ENCODE measurements around the gene PCDH9.
"Not testable (repeated sequence)": the region's sequence is repeated elsewhere in the genome, so short reads cannot be mapped to it uniquely, and the experiment has no call there.

The PCDH9 gene

DNA sequence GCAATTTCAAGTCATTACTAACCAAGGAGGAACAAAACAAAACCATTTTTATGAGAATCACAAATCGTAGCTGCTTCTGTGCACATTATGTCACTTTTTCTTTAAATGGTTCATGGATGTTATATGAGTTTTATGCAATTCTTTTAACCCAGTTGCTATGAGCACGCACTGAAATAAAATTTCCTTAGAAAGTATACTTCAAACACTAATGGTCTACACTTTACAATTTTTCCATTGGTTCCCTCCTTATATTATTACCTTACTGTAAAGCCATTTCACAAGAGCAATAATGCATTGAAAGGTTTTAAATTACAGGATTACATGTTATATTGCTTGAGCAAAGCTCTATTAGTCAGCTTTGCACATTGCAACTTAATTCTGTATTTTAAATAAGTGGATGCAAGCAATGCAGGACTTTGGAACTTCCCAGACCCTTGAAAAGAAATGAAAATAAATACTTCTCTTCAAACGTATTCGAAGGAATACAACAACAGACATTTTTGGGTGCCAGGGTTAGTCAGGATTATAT is 318.7 kb downstream of the PCDH9 start:
- Mint-ChIP-seq H3K27ac (no peak overlapping the region), H3K4me1 (no peaks in the 10 kb centered on the region), H3K4me3 (no peak overlapping the region), H3K9me3 (no peaks in the 10 kb centered on the region), H3K27me3 (no peaks in the 10 kb centered on the region), H3K36me3 (no peaks in the 10 kb centered on the region)
- no peak for ATAC-seq

DNA sequence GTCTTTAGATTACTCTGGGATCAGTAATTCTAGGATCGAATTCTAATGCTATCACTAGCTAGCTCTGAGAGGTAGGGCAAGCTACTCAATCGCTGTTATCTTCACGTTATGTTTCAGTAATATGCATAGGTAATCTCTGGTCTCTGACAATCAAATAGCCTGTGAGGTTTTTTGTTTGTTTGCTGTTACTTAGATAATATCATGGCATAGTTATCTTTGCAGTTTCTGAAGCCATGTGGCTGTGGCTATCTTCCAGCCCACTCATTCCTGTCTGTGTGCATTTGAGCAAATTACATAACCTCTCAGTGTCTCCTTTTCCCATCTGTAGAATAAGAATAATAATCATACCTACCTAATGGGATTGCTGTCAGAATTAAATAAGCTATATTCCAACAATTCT is 330.2 kb downstream of the PCDH9 start:
- Mint-ChIP-seq H3K27ac (no peak overlapping the region), H3K4me1 (no peaks in the 10 kb centered on the region), H3K4me3 (no peak overlapping the region), H3K27me3 (no peaks in the 10 kb centered on the region), H3K9me3 (no peaks in the 10 kb centered on the region), H3K36me3 (no peaks in the 10 kb centered on the region)
- ATAC-seq: no peak

DNA sequence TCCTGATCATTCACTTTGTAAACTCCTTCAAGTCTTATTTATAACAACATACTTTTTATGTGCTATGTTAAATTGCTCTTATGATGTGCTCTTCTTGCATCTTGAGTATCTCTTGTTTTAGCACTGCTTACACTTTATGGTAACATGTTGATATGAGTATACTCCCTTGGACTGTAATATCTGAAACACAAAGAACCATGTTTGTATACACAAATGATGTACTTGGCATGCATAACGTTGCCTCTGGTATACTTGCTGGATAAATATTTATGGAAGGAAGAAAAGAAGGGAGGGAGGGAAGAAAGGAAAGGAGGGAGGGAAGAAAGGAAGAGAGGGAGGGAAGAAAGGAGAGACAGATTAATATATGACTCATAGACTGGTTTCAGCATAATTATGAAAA is 333.2 kb downstream of the PCDH9 start:
- H3K4me3 Mint-ChIP-seq: no peak overlapping the region
- no peak overlapping the region for H3K27ac Mint-ChIP-seq
- no peaks in the 10 kb centered on the region for H3K9me3 Mint-ChIP-seq
- ATAC-seq: no peak
- H3K4me1 Mint-ChIP-seq: no peaks in the 10 kb centered on the region
- no peaks in the 10 kb centered on the region for H3K36me3 Mint-ChIP-seq
- H3K27me3 Mint-ChIP-seq: no peaks in the 10 kb centered on the region

DNA sequence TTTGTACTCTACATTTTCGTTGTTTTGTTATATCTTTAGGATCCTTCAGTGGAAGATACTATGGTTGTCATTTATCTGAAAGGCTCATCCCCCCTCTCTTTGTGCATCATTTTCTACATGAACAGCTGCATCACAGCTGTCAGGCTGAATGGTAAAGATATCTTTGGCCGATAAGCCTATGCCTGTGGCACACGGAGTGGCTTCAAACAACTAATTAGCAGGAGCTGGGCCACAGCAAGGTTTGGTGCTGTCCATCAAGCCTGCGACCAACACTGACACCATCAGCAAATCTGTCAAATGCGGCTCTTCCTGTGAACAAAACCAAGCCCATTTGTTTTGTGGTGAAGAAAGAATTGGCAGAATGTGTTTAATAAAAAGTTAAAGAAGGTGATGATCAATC is 334.4 kb downstream of the PCDH9 start:
- H3K4me3 Mint-ChIP-seq: no peak overlapping the region
- H3K36me3 Mint-ChIP-seq: no peaks in the 10 kb centered on the region
- no peak overlapping the region for H3K27ac Mint-ChIP-seq
- no peaks in the 10 kb centered on the region for H3K27me3 Mint-ChIP-seq
- no peak for ATAC-seq
- H3K9me3 Mint-ChIP-seq: peaks cover 2% of the 10 kb centered on the region
- no peaks in the 10 kb centered on the region for H3K4me1 Mint-ChIP-seq

DNA sequence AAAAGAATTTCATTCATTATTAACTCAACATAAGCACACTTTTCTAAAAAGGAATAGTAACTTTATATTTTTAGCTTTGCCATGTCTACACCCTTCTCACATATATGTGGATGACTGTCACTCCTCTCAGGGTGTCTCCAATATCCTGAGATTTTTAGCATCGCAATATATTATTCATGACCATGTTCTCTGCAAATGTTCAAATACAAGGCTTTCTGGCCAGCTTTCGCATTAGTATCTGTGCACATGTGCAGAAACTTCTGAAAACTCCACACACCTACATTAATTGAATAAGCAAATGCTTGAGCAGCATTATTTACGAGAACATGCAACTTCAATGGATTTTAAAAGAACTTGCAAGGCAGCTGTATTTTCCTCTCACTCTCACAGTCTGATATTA is 334.8 kb downstream of the PCDH9 start:
- Mint-ChIP-seq H3K27me3 (no peaks in the 10 kb centered on the region), H3K27ac (no peak overlapping the region), H3K4me3 (no peak overlapping the region), H3K9me3 (peaks cover 5% of the 10 kb centered on the region), H3K36me3 (no peaks in the 10 kb centered on the region), H3K4me1 (no peaks in the 10 kb centered on the region)
- ATAC-seq: no peak

DNA sequence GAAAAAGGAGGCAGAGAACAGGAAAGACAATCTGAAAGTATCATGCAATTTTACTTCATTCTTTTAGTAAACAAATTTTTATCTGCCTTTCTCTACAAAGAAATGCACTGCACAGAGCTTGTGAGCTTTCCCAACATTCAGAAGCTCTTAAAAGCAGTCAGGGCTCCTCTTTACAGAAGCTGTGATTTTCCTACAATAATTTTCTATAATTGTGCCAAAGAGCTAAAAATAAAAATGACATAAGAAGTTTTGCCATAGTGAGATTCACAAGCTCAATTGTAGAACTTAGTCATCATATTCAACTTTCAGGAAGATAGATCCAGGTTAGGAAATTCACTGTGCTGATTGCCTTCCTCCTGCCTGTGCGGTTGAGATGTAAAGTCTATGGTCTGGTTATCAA is 341.4 kb downstream of the PCDH9 start:
- no peak for ATAC-seq
- no peak overlapping the region for H3K27ac Mint-ChIP-seq
- H3K27me3 Mint-ChIP-seq: no peaks in the 10 kb centered on the region
- no peak overlapping the region for H3K4me3 Mint-ChIP-seq
- peaks cover 5% of the 10 kb centered on the region for H3K9me3 Mint-ChIP-seq
- H3K36me3 Mint-ChIP-seq: no peaks in the 10 kb centered on the region
- H3K4me1 Mint-ChIP-seq: peaks cover 8% of the 10 kb centered on the region

DNA sequence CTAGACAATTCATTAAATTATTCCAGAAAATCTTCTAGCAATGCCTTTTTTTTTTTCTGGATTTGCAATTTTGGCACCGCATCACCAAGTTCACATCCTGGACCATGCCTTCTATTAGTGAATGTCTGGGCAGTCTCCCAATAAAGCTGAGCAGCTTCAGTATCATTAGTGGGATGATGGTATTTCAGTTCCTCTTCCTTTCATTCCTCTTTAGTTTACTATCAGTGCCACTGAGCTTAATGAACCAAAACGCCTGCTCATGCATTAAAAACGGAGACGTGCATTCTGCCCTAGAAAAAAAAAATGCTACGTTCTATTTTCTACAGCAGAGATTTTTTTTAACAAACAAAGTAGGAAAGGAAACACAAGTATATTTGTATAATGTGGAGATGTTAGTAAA is 343.0 kb downstream of the PCDH9 start:
- Mint-ChIP-seq H3K9me3 (peaks cover 7% of the 10 kb centered on the region), H3K4me1 (peaks cover 8% of the 10 kb centered on the region), H3K36me3 (no peaks in the 10 kb centered on the region), H3K4me3 (no peak overlapping the region), H3K27ac (peak overlapping the region; percentile 26), H3K27me3 (no peaks in the 10 kb centered on the region)
- peak; percentile 41 for ATAC-seq

DNA sequence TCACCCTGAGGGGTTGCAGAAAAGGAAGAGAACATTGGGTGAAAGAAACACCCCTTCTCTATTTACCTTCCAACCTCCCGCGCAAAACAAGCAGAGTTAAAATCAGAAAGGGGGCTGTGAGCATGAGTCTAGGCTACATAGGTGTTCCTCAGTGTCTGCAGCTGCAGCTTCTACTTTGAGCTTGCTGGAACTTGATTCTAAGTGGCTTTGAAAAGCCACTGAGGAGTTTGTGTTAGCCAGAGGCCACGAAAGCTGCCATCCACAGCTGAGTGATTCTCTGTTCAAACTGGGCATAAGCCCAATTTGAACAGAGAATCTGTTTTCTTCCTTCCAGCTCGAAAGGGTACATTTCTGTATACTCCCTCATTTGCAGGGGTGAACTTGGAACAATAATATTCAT is 343.9 kb downstream of the PCDH9 start:
- Mint-ChIP-seq H3K4me3 (no peak overlapping the region), H3K27me3 (no peaks in the 10 kb centered on the region), H3K36me3 (no peaks in the 10 kb centered on the region), H3K9me3 (peaks cover 7% of the 10 kb centered on the region), H3K4me1 (peaks cover 8% of the 10 kb centered on the region), H3K27ac (no peak overlapping the region)
- ATAC-seq: no peak

DNA sequence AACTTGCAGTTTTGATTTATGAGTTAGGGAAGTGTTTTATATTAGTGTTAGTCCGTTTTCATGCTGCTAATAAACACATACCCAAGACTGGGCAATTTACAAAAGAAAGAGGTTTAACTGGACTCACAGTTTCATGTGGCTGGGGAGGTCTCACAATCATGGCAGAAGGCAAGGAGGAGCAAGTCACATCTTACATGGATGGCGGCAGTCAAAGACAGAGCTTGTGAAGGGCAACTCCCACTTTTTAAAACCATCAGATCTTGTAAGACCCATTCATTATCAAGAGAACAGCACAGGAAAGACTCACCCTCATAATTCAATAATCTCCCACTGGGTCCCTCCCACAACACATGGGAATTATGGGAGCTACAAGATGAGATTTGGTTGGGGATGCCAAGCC is 349.0 kb downstream of the PCDH9 start:
- not testable (repeated sequence) for H3K9me3 Mint-ChIP-seq, H3K27ac Mint-ChIP-seq, H3K4me3 Mint-ChIP-seq, H3K4me1 Mint-ChIP-seq, ATAC-seq, H3K36me3 Mint-ChIP-seq, H3K27me3 Mint-ChIP-seq

DNA sequence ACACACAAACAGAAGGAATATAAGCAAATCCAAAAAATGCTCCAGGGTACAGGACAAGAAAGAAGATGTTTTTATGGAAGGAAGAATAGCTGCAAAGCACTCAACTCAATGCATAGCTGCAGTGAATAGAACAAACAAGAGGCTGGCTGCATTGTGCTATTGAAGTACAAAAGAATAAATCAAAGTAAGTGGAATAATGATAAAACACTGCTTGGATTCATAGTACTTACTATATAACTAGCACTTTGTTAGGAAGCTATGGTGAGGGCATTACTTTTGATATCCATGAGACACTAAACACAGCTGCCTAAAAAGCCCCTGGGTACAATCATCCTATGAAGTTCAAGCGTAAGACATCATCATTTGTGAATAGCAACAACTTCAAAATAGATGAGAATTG is 350.1 kb downstream of the PCDH9 start:
- H3K4me3 Mint-ChIP-seq: no peak overlapping the region
- H3K36me3 Mint-ChIP-seq: no peaks in the 10 kb centered on the region
- no peaks in the 10 kb centered on the region for H3K27me3 Mint-ChIP-seq
- H3K9me3 Mint-ChIP-seq: peaks cover 6% of the 10 kb centered on the region
- no peak for ATAC-seq
- no peaks in the 10 kb centered on the region for H3K4me1 Mint-ChIP-seq
- H3K27ac Mint-ChIP-seq: no peak overlapping the region

DNA sequence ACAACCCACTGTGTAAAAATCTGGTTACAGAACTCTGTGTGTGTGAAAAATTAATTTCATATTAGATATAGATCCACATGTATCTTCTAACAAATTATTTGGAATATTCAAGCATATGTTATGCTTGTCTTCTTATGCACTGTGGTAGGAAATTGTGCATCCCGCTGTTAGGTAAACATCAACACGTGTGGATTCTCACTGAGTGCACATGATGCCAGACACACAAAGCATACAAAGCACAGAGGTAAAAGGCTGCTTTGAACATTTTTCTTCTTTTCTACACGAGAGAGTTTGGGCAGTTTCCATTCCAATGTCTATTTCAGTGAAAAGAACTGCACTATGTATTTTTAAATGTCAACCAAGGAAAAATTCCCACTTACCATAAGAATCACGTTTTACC is 354.9 kb downstream of the PCDH9 start:
- H3K27ac Mint-ChIP-seq: no peak overlapping the region
- no peaks in the 10 kb centered on the region for H3K36me3 Mint-ChIP-seq
- ATAC-seq: no peak
- peaks cover 4% of the 10 kb centered on the region for H3K9me3 Mint-ChIP-seq
- no peak overlapping the region for H3K4me3 Mint-ChIP-seq
- no peaks in the 10 kb centered on the region for H3K4me1 Mint-ChIP-seq
- no peaks in the 10 kb centered on the region for H3K27me3 Mint-ChIP-seq

DNA sequence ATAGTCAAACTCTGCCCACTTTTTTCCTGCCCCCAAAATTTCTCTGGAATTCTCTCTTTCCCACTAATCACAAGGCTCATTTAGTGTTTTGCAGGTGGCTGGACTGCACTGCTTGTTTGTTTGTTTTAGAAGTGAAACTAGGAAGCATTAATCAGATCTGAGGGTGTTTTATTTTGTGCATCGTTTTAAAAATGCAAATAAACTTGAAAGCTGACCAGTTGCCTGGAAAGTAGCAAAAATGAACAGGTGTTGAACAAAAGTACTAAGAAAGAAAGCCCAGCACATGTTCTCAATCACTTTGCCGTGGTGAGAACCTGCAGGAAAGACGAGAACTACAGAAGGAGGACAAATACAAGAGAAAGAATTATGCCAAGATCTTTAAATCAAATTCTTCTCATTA is 365.5 kb downstream of the PCDH9 start:
- Mint-ChIP-seq H3K4me1 (no peaks in the 10 kb centered on the region), H3K9me3 (no peaks in the 10 kb centered on the region), H3K4me3 (no peak overlapping the region), H3K27me3 (no peaks in the 10 kb centered on the region), H3K36me3 (no peaks in the 10 kb centered on the region), H3K27ac (no peak overlapping the region)
- ATAC-seq: no peak

DNA sequence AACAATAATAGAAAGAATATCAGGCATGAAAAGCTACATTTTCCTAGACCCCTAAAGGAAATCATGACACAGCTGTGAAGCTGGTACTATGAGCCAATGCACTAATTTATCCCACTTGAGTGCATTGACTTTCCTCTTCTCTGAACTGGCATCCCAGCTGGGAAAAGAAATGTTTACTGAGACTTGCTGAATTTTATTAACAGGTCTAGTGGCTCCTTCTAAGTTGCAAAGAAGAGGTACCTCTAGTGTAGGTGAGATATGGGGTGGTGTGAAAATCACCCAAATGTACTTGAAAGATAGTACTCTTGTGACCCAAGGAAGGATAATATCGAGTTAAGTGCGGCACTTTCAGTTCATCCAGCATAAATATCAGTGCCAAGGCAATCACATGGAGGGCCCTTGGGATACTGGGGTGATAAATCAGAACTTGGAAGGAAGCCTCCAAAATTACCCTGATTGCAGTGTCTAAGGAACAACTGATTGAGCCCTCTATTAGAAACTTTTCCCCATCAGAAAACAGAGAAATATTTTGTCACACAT is 369.2 kb downstream of the PCDH9 start:
- H3K4me1 Mint-ChIP-seq: no peaks in the 10 kb centered on the region
- H3K36me3 Mint-ChIP-seq: no peaks in the 10 kb centered on the region
- ATAC-seq: no peak
- no peaks in the 10 kb centered on the region for H3K27me3 Mint-ChIP-seq
- no peak overlapping the region for H3K4me3 Mint-ChIP-seq
- H3K9me3 Mint-ChIP-seq: no peaks in the 10 kb centered on the region
- no peak overlapping the region for H3K27ac Mint-ChIP-seq

DNA sequence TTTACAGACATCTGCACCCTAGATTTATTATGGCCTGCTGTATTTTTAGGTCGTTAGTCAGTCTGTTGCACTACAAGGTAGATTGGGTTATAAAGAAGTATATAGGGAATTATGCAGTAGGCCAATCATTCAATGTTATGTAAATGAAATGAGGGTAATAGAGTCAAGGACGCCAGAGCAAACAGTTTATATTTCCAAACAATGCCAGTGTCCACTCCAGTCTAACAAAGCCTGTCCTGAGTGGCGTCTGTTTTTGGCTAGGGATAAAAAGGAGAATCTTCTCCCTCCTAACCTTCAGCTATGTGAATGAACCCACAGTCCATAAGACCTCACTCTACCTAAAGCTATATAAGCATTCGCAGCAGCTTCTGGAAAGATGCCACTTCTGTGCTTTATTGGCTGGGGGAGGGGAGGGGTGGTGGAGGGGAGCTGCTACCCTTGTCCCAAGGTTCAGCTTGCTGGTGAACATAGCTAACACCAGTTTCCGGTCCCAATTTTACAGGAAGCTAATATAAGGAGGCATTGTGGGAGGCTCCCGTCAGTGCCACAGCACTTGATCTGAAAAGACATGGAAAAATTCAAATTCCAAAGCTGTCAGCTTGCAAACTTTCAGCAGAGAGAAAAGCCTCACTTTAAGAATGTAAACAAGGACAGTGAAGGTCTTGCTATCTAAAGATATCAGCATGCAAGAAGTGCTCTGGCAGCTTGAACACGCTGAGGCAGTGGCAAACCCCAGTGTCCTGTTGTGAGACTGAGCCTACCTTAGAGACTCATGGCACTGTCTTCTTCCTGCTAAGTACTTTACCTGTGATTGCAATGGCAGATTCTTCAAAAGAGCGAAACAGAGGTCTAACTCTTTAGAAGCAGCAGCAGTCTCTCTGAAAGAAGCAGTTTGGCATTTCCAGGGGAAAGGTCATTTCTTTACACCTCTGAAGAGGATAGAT is 369.9 kb downstream of the PCDH9 start:
- Mint-ChIP-seq H3K4me1 (no peaks in the 10 kb centered on the region), H3K27me3 (no peaks in the 10 kb centered on the region), H3K27ac (no peak overlapping the region), H3K4me3 (no peak overlapping the region), H3K36me3 (no peaks in the 10 kb centered on the region), H3K9me3 (no peaks in the 10 kb centered on the region)
- no peak for ATAC-seq

DNA sequence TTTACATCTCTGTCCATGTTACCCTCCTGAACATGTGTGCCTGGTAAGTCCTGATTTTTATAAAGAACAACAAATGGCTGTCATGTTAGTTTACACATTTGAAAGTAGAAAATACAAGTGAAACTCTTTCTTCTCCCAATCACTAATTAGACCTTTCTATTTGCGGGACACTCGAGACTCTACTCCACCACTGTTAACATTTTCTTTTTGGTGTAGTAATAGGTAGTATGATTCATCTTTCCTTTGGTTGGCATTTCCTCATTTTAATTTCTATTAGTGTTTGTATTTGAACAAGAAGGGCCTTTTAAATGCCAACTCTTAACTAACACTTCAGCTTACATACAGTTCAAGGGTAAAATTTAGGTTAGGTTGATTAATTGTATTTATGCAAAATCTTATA is 371.1 kb downstream of the PCDH9 start:
- no peaks in the 10 kb centered on the region for H3K9me3 Mint-ChIP-seq
- no peaks in the 10 kb centered on the region for H3K4me1 Mint-ChIP-seq
- no peak overlapping the region for H3K4me3 Mint-ChIP-seq
- ATAC-seq: no peak
- H3K36me3 Mint-ChIP-seq: no peaks in the 10 kb centered on the region
- no peak overlapping the region for H3K27ac Mint-ChIP-seq
- no peaks in the 10 kb centered on the region for H3K27me3 Mint-ChIP-seq

DNA sequence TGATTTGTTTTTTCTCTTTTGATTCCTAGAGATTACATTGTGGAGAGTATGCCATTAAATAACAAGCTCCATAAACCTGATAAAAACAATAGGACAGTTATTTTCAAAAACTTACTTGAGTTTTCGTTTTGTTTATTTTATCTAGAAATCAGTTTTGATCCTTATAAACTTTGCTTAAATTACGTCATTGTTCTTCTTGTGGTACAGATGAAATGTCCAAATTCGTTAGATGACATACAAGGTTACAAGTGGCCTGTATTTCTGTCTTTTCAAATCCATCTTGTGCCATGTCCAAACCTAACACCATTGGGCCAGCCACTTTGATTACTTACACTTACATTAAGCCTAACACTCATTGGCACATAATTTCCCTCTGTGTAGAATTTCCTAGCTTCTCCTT is 372.0 kb downstream of the PCDH9 start:
- H3K27me3 Mint-ChIP-seq: no peaks in the 10 kb centered on the region
- H3K4me3 Mint-ChIP-seq: no peak overlapping the region
- no peaks in the 10 kb centered on the region for H3K4me1 Mint-ChIP-seq
- H3K36me3 Mint-ChIP-seq: no peaks in the 10 kb centered on the region
- H3K27ac Mint-ChIP-seq: no peak overlapping the region
- ATAC-seq: no peak
- no peaks in the 10 kb centered on the region for H3K9me3 Mint-ChIP-seq
